ENCODE results near the gene TOMM20L.

Gene TOMM20L

GRCh38 chr14:58427281-58428117, 31.8 kb downstream of the TOMM20L start, which contains the start of the genes KIAA0586 and TIMM9:
Gene KIAA0586, plus strand, starts transcription at chr14:58427719. Its CDS starts 546 bp downstream, at chr14:58428265.
Gene TIMM9, minus strand, starts transcription at chr14:58427531. Its CDS starts 15,586 bp downstream, at chr14:58411945.
- peak; percentile 99 for DNase-seq

DNA sequence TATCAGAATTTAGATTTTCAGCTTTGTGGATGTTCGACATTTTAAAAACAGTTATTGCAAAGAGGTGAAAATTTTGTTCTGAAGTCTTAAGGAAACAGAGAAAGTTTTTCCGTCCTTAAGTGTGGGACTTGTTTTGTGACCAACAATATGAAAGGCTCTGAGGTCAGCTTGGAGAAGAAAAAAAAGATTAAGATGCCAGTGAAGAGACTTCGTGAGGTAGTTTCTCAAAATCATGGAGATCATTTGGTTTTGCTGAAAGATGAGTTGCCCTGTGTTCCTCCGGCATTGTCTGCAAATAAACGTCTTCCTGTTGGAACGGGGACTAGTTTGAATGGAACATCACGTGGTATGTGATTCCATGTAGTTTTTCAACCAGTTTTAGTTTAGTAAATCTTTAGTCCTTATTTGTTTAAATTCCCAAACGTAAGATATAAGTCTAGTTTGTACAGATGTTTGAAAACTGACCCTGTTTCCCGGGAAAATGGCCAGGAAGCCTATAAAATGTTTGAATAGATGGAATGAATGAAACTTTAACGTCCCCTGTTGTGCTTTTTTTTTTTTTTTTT, 32.5 kb downstream of the TOMM20L start:
- DNase-seq, result peak; percentile 53

DNA sequence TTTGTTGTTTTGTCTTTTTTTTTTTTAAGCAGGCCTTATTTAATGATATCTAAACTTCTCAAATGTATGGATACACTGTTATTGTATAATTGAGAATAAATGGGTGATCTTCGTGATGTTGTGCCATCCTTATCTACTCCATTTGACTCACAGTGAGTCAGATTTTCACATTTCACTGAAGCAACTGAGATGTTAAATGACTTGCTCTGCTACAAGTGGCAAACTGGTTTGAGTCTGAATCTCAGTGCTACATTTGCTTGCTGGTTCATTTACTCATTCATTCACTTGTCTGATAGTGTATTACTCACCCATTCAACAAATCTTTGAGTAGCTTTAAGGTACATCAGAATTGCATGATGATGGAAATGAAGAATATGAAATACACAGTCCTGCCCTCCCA, 34.4 kb downstream of the TOMM20L start:
- DNase-seq, result no peak

DNA sequence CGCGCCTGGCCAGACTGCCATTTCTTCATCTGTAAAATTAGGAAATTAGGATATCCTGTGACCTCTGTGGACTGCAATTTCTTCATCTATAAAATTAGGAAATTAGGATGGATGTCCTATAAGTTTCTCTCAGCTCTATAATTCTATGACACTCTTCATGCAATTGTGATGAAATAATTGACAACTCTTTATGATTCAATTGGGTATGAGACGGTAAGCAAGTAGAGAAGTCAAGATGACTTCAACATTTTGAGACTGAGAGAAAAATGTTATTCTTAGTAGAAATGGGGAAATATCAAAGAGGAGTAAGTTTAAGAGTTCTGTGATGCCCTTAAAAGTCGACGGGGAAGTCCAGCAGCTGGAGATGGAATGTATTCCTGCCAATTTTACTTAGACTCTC, 43.7 kb downstream of the TOMM20L start:
- DNase-seq, result no peak

DNA sequence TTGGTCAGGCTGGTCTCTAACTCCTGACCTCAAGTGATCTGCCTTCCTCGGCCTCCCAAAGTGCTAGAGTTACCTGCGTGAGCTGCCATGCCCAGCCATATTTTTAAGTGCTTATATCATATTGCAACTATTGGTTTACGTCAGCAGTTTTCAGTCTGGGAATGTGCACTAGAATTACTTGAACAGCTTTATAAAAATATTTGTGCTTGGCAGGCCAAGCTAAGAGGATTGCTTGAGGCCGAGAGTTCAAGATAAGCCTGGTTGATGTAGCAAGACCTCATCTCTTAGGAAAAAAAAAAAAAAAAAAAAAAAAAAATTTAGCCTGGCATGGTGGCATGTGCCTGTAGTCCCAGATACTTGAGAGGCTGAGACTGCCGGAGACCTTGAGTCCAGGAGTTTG, 48.9 kb downstream of the TOMM20L start:
- DNase-seq, result no peak

DNA sequence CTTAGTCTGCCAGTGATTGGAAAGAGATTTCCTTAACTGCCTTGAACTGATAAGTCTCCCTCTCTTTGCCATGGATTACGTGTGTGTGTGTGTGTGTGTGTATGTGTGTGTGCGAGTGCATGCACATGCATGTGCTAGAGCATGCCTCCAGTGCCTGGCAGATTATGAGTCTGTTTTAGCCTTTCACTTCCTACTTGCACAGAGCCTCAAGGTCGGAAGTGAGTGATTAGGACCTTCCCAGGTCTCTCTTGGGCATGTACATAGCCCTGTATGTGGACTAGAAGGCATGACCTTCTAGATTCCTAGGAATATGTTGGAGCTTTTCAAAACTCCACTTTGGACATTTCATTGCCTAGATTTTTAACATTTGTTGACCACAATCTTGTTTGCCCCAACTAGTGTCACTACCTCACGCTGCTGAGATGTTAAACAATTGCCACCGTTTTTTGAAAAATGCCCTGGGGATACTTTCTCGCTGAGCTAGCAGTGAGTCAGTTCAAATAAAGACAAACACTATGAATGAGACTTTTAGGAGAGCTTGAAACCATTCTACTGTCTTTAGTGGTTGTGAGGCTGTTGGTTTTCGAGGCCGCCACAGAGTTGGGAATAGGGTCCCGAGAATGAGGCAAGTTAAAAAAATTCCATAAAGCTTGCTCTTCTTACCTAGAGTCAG, 60.0 kb downstream of the TOMM20L start:
- no peak for DNase-seq

Data from CD4-positive, alpha-beta T cell treated with Interleukin-10 for 1 hour (primary cell).